ENCODE data around the gene FRMD3. TPM values are rescaled to one million over a fixed set of nuclear protein-coding genes. Genes with fewer than 3 reads are reported as not detected.

FRMD3 gene
- total RNA-seq, 1 experiment from 2014 or later, result 14.5 TPM

- DNase-seq (ENCODE audit: low read depth, low spot score) (no peak), ATAC-seq (no peak)
- Histone ChIP-seq H3K27ac (ENCODE audit: low read length) (no peak overlapping the region), H3K27me3 (ENCODE audit: control insufficient read depth, insufficient read depth, low read length) (no peaks in the 10 kb centered on the region), H3K4me1 (ENCODE audit: control insufficient read depth, insufficient read depth, low read length) (no peaks in the 10 kb centered on the region), H3K4me3 (ENCODE audit: low read depth in 2 of 2, low read length in 2 of 2) (no peak overlapping the region), H3K9me3 (ENCODE audit: control insufficient read depth, insufficient read depth, low read depth, low read length) (no peaks in the 10 kb centered on the region), H3K36me3 (ENCODE audit: control insufficient read depth, insufficient read depth, low read length) (no peaks in the 10 kb centered on the region)
- CTCF ChIA-PET, result no interaction called here
- POLR2A ChIA-PET, result no interaction called here
- BruUV-seq (replicated peaks), result no TSS peak
- intact Hi-C loops (cut with micrococcal nuclease; ENCODE audit: unreplicated experiment) (no loop called here), in situ Hi-C loops (cut with HindIII; ENCODE audit: low pct_unique_long_range_greater_than_20kb, low sequenced_read_pairs) (no loop called here)
- no peak for TF ChIP-seq TCF7L2 (IDR thresholded peaks at IDR 0.05; ENCODE audit: low read depth, low read length)
- no peak for TF ChIP-seq POLR2AphosphoS5 (IDR thresholded peaks at IDR 0.05; ENCODE audit: low read depth, low read length)
- no peak for TF ChIP-seq SIN3A (IDR thresholded peaks at IDR 0.05; ENCODE audit: borderline replicate concordance, insufficient read depth, low read depth, low read length)
- no peak for TF ChIP-seq CTCF (IDR thresholded peaks at IDR 0.05)
- no peak for TF ChIP-seq REST (IDR thresholded peaks at IDR 0.05; ENCODE audit: insufficient read depth in 1 of 2, low read depth in 2 of 2, low read length in 1 of 2)
These were observed 127.5 kb downstream of the FRMD3 start for GRCh38 chr9:83410701-83411100.

GRCh38 chr9:83406921-83407320 lies 131.3 kb downstream of the FRMD3 start:
- Histone ChIP-seq H3K9me3 (ENCODE audit: control insufficient read depth, insufficient read depth, low read depth, low read length) (no peaks in the 10 kb centered on the region), H3K4me1 (ENCODE audit: control insufficient read depth, insufficient read depth, low read length) (peaks cover 15% of the 10 kb centered on the region; the same call in 1 of the 2 replicates), H3K27me3 (ENCODE audit: control insufficient read depth, insufficient read depth, low read length) (no peaks in the 10 kb centered on the region), H3K36me3 (ENCODE audit: control insufficient read depth, insufficient read depth, low read length) (no peaks in the 10 kb centered on the region), H3K4me3 (ENCODE audit: low read depth in 2 of 2, low read length in 2 of 2) (no peak overlapping the region), H3K27ac (ENCODE audit: low read length) (no peak overlapping the region; the same call in 1 of the 2 replicates)
- intact Hi-C loops (cut with micrococcal nuclease; ENCODE audit: unreplicated experiment), result no loop called here
- no peak for DNase-seq (ENCODE audit: low read depth, low spot score)
- BruUV-seq (replicated peaks), result no TSS peak
- POLR2A ChIA-PET, result no interaction called here
- CTCF ChIA-PET, result no interaction called here
- ATAC-seq, result no peak
- in situ Hi-C loops (cut with HindIII; ENCODE audit: low pct_unique_long_range_greater_than_20kb, low sequenced_read_pairs), result no loop called here
- TF ChIP-seq CTCF (IDR thresholded peaks at IDR 0.05), result no peak
- TF ChIP-seq SIN3A (IDR thresholded peaks at IDR 0.05; ENCODE audit: borderline replicate concordance, insufficient read depth, low read depth, low read length), result no peak

Measured in Panc1 (cell line).